ENCODE data around the gene UGCG. TPM values are rescaled to one million over a fixed set of nuclear protein-coding genes. Genes with fewer than 3 reads are reported as not detected.

Gene UGCG
- total and polyA plus RNA-seq, 9 of the 15 experiments (the other 6 are each of a cell fraction or from before 2014, with no cell fraction given): 20.0 to 40.3 (median 29.2) TPM

- TF ChIP-seq REST (IDR thresholded peaks at IDR 0.05; ENCODE audit: borderline replicate concordance) (no peak), REST (CRISPR knock-in tag; IDR thresholded peaks at IDR 0.05; ENCODE audit: low read depth) (no peak), ZNF511 (CRISPR knock-in tag; IDR thresholded peaks at IDR 0.05) (no peak)
These were observed 17.7 kb upstream of the UGCG start (continued) for GRCh38 chr9:111878946-111879345.
